ENCODE measurements around the gene SCARB1.
A peak's percentile ranks its signal among the peaks of the same experiment; 100 is the strongest.

Gene SCARB1

GRCh38 chr12:124758266-124759220 lies 105.1 kb downstream of the SCARB1 start:
- H3K9ac ChIP-seq (ENCODE audit: low read length): peak overlapping the region; percentile 29
- no peak overlapping the region for H3K4me3 ChIP-seq (ENCODE audit: low read length)
- DNase-seq: no peak
- H2BK5ac ChIP-seq (ENCODE audit: low read length): no peak overlapping the region
- peaks cover 9% of the 10 kb centered on the region for H3K4me1 ChIP-seq (ENCODE audit: control insufficient read depth, low read depth, low read length)
- H3K4me2 ChIP-seq (ENCODE audit: low read length): no peak overlapping the region
- H3K27ac ChIP-seq (ENCODE audit: low read depth, low read length): no peak overlapping the region
- H2BK15ac ChIP-seq (replicated peaks; ENCODE audit: low read depth): no peak overlapping the region
- no peak overlapping the region for H4K8ac ChIP-seq (ENCODE audit: low read depth, low read length)
- no peak overlapping the region for H2BK120ac ChIP-seq (ENCODE audit: low read depth, low read length)
- no peak overlapping the region for H2AK5ac ChIP-seq (ENCODE audit: low read length)
- no peak overlapping the region for H3K4ac ChIP-seq (ENCODE audit: low read depth, low read length)
- no peak overlapping the region for H3K23ac ChIP-seq (ENCODE audit: low read length)
- no peak overlapping the region for H3K56ac ChIP-seq (ENCODE audit: low read length)
- no peak overlapping the region for H3K18ac ChIP-seq (ENCODE audit: low read length)
- no peaks in the 10 kb centered on the region for H3K79me2 ChIP-seq (ENCODE audit: control insufficient read depth, insufficient read depth, low read length)
- no CpG with 5 or more reads among the region's 32 CpGs for WGBS (ENCODE audit: extremely low coverage, insufficient coverage, low lambda C conversion rate)
- no peaks in the 10 kb centered on the region for H3K79me1 ChIP-seq (ENCODE audit: low read length)
- no peaks in the 10 kb centered on the region for H3K27me3 ChIP-seq (ENCODE audit: insufficient read depth, low read length, poor library complexity)
- no peaks in the 10 kb centered on the region for H3K36me3 ChIP-seq (ENCODE audit: control insufficient read depth, insufficient read depth, low read length)
- H4K5ac ChIP-seq (ENCODE audit: low read length): no peak overlapping the region

- WGBS (ENCODE audit: extremely low coverage, insufficient coverage, low lambda C conversion rate): no CpG with 5 or more reads among the region's 4 CpGs
- H3K27ac ChIP-seq (ENCODE audit: low read depth, low read length): no peak overlapping the region
These were observed 106.3 kb downstream of the SCARB1 start for GRCh38 chr12:124757329-124757728.

GRCh38 chr12:124756760-124757159 lies 106.9 kb downstream of the SCARB1 start:
- Histone ChIP-seq H3K4me1 (ENCODE audit: control insufficient read depth, low read depth, low read length) (peaks cover 9% of the 10 kb centered on the region), H2BK5ac (ENCODE audit: low read length) (no peak overlapping the region), H3K4me3 (ENCODE audit: low read length) (no peak overlapping the region), H3K18ac (ENCODE audit: low read length) (no peak overlapping the region), H3K27me3 (ENCODE audit: insufficient read depth, low read length, poor library complexity) (no peaks in the 10 kb centered on the region), H3K56ac (ENCODE audit: low read length) (no peak overlapping the region), H3K23ac (ENCODE audit: low read length) (no peak overlapping the region), H3K9ac (ENCODE audit: low read length) (no peak overlapping the region), H4K5ac (ENCODE audit: low read length) (no peak overlapping the region), H3K79me1 (ENCODE audit: low read length) (no peaks in the 10 kb centered on the region), H2BK120ac (ENCODE audit: low read depth, low read length) (no peak overlapping the region), H3K36me3 (ENCODE audit: control insufficient read depth, insufficient read depth, low read length) (no peaks in the 10 kb centered on the region), H2AK5ac (ENCODE audit: low read length) (no peak overlapping the region), H3K79me2 (ENCODE audit: control insufficient read depth, insufficient read depth, low read length) (no peaks in the 10 kb centered on the region), H2BK15ac (replicated peaks; ENCODE audit: low read depth) (no peak overlapping the region), H3K4me2 (ENCODE audit: low read length) (no peak overlapping the region), H3K27ac (ENCODE audit: low read depth, low read length) (no peak overlapping the region), H4K8ac (ENCODE audit: low read depth, low read length) (no peak overlapping the region), H3K4ac (ENCODE audit: low read depth, low read length) (no peak overlapping the region)
- WGBS (ENCODE audit: extremely low coverage, insufficient coverage, low lambda C conversion rate): no CpG with 5 or more reads among the region's 3 CpGs
- no peak for DNase-seq

More at GRCh38 chr12:124757329-124757728, 106.3 kb downstream of the SCARB1 start:
- Histone ChIP-seq H2BK15ac (replicated peaks; ENCODE audit: low read depth) (no peak overlapping the region), H3K79me1 (ENCODE audit: low read length) (no peaks in the 10 kb centered on the region), H2BK5ac (ENCODE audit: low read length) (no peak overlapping the region), H3K4me2 (ENCODE audit: low read length) (no peak overlapping the region), H3K27me3 (ENCODE audit: insufficient read depth, low read length, poor library complexity) (no peaks in the 10 kb centered on the region), H3K36me3 (ENCODE audit: control insufficient read depth, insufficient read depth, low read length) (no peaks in the 10 kb centered on the region), H2AK5ac (ENCODE audit: low read length) (no peak overlapping the region), H3K4ac (ENCODE audit: low read depth, low read length) (no peak overlapping the region), H3K23ac (ENCODE audit: low read length) (no peak overlapping the region), H3K79me2 (ENCODE audit: control insufficient read depth, insufficient read depth, low read length) (no peaks in the 10 kb centered on the region), H3K56ac (ENCODE audit: low read length) (no peak overlapping the region), H3K18ac (ENCODE audit: low read length) (no peak overlapping the region), H4K5ac (ENCODE audit: low read length) (no peak overlapping the region), H4K8ac (ENCODE audit: low read depth, low read length) (no peak overlapping the region), H3K4me1 (ENCODE audit: control insufficient read depth, low read depth, low read length) (peaks cover 9% of the 10 kb centered on the region), H3K4me3 (ENCODE audit: low read length) (no peak overlapping the region), H3K9ac (ENCODE audit: low read length) (no peak overlapping the region), H2BK120ac (ENCODE audit: low read depth, low read length) (no peak overlapping the region)
- no peak for DNase-seq

GRCh38 chr12:124756166-124756565 lies 107.5 kb downstream of the SCARB1 start:
- Histone ChIP-seq H3K36me3 (ENCODE audit: control insufficient read depth, insufficient read depth, low read length) (no peaks in the 10 kb centered on the region), H2BK15ac (replicated peaks; ENCODE audit: low read depth) (no peak overlapping the region), H3K4me2 (ENCODE audit: low read length) (no peak overlapping the region), H3K27ac (ENCODE audit: low read depth, low read length) (no peak overlapping the region), H3K23ac (ENCODE audit: low read length) (no peak overlapping the region), H3K4me1 (ENCODE audit: control insufficient read depth, low read depth, low read length) (peaks cover 9% of the 10 kb centered on the region), H3K18ac (ENCODE audit: low read length) (no peak overlapping the region), H4K5ac (ENCODE audit: low read length) (no peak overlapping the region), H2BK120ac (ENCODE audit: low read depth, low read length) (no peak overlapping the region), H4K8ac (ENCODE audit: low read depth, low read length) (no peak overlapping the region), H3K27me3 (ENCODE audit: insufficient read depth, low read length, poor library complexity) (no peaks in the 10 kb centered on the region), H3K79me1 (ENCODE audit: low read length) (no peaks in the 10 kb centered on the region), H3K9ac (ENCODE audit: low read length) (no peak overlapping the region), H2BK5ac (ENCODE audit: low read length) (no peak overlapping the region), H3K56ac (ENCODE audit: low read length) (no peak overlapping the region), H3K79me2 (ENCODE audit: control insufficient read depth, insufficient read depth, low read length) (no peaks in the 10 kb centered on the region), H2AK5ac (ENCODE audit: low read length) (no peak overlapping the region), H3K4me3 (ENCODE audit: low read length) (no peak overlapping the region), H3K4ac (ENCODE audit: low read depth, low read length) (no peak overlapping the region)
- no CpG with 5 or more reads among the region's 6 CpGs for WGBS (ENCODE audit: extremely low coverage, insufficient coverage, low lambda C conversion rate)
- DNase-seq: no peak

DNA sequence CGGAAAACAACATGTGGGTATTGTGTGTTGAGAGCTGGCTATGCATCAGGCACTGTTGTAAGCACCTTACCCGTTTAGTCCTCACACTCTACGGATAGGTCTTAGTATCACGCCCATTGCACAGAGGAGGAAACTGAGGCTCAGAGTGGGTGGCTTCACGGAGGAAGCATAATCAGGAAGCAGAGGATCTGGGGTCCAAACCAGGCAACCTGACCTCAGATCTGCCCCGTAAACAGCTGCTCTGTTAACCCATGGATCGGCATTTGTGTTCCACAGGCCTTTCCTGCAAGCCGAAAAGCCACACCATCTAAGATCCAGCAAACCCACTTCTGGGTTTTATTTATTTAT lies 107.9 kb downstream of the SCARB1 start:
- Histone ChIP-seq H4K8ac (ENCODE audit: low read depth, low read length) (no peak overlapping the region), H3K23ac (ENCODE audit: low read length) (no peak overlapping the region), H3K9ac (ENCODE audit: low read length) (no peak overlapping the region), H3K4ac (ENCODE audit: low read depth, low read length) (no peak overlapping the region), H3K4me3 (ENCODE audit: low read length) (no peak overlapping the region), H2BK15ac (replicated peaks; ENCODE audit: low read depth) (no peak overlapping the region), H3K27me3 (ENCODE audit: insufficient read depth, low read length, poor library complexity) (no peaks in the 10 kb centered on the region), H2AK5ac (ENCODE audit: low read length) (no peak overlapping the region), H3K4me2 (ENCODE audit: low read length) (no peak overlapping the region), H4K5ac (ENCODE audit: low read length) (no peak overlapping the region), H2BK120ac (ENCODE audit: low read depth, low read length) (no peak overlapping the region), H2BK5ac (ENCODE audit: low read length) (no peak overlapping the region), H3K36me3 (ENCODE audit: control insufficient read depth, insufficient read depth, low read length) (no peaks in the 10 kb centered on the region), H3K4me1 (ENCODE audit: control insufficient read depth, low read depth, low read length) (peaks cover 9% of the 10 kb centered on the region), H3K18ac (ENCODE audit: low read length) (no peak overlapping the region), H3K79me1 (ENCODE audit: low read length) (no peaks in the 10 kb centered on the region), H3K56ac (ENCODE audit: low read length) (no peak overlapping the region), H3K79me2 (ENCODE audit: control insufficient read depth, insufficient read depth, low read length) (no peaks in the 10 kb centered on the region), H3K27ac (ENCODE audit: low read depth, low read length) (no peak overlapping the region)
- no CpG with 5 or more reads among the region's 8 CpGs for WGBS (ENCODE audit: extremely low coverage, insufficient coverage, low lambda C conversion rate)
- DNase-seq: no peak

Data from mesendoderm (in vitro differentiated cells).